Ascending aorta (tissue), 2 donors: ENCODE data around the gene RBKS. TPM values are rescaled to one million over a fixed set of nuclear protein-coding genes. Genes with fewer than 3 reads are reported as not detected.

ENCODE experiments used
- DNase-seq, 2 donors: peaks; one replicate each; pipeline ENCODE4 v3.0.0-alpha.2; 2019; ENCODE audit warnings: low spot score in 2 of 2
- H3K27ac ChIP-seq, 2 donors: fragments of 200-600 bp; sonication (generic); one replicate each; pipeline ENCODE4 v1.5.1; 2016 to 2017; ENCODE audit warnings: mild to moderate bottlenecking in 1 of 2
- H3K27me3 ChIP-seq: fragments of 200-600 bp; sonication (generic); one replicate; pipeline ENCODE4 v1.5.1; 2017
- H3K36me3 ChIP-seq, 2 donors: fragments of 200-600 bp; sonication (generic); one replicate each; pipeline ENCODE4 v1.5.1; 2016
- H3K4me1 ChIP-seq, 2 donors: fragments of 200-600 bp; sonication (generic); one replicate each; pipeline ENCODE4 v1.5.1; 2016 to 2017; ENCODE audit warnings: mild to moderate bottlenecking in 1 of 2
- H3K4me3 ChIP-seq, 2 donors: fragments of 200-600 bp; sonication (generic); one replicate each; pipeline ENCODE4 v1.5.1; 2016 to 2017; ENCODE audit warnings: mild to moderate bottlenecking in 1 of 2
- H3K9me3 ChIP-seq, 2 donors: fragments of 200-600 bp; sonication (generic); one replicate each; pipeline ENCODE4 v1.5.1; 2016
- CTCF ChIP-seq, 3 experiments: fragments of 200-600 bp in 2 of 3; fragments of 450-650 bp in 1 of 3; sonication (generic) in 2 of 3; IDR thresholded peaks; one replicate each; pipeline ENCODE4 v1.5.1; 2016 to 2019; ENCODE audit warnings: antibody characterized with exemption in 3 of 3, mild to moderate bottlenecking in 1 of 3, moderate library complexity in 1 of 3
- intact Hi-C: fragments of 100-400 bp; cut with DNase I; formaldehyde crosslinking; loops from one replicate; pipeline ENCODE4 v1.15.1; 2023
- total RNA-seq: library from RNA; depleted of rRNA; stranded (reverse); fragments of >200 nt; gene quantifications from one replicate; pipeline ENCODE4 v1.1.0, GENCODE V29; 2016

RBKS gene
- total RNA-seq, 1 donor from 2014 or later = not detected

GRCh38 chr2:27849558-27850205 is 40.5 kb downstream of the RBKS start:
- Histone ChIP-seq H3K9me3 (no peaks in the 10 kb centered on the region), H3K27ac (no peak overlapping the region), H3K36me3 (no peaks in the 10 kb centered on the region), H3K4me1 (no peaks in the 10 kb centered on the region), H3K27me3 (no peaks in the 10 kb centered on the region), H3K4me3 (no peak overlapping the region)
- intact Hi-C loops = no loop called here
- DNase-seq = no peak
- no peak for TF ChIP-seq CTCF (IDR thresholded peaks at IDR 0.05)

GRCh38 chr2:27847333-27847732 is 42.9 kb downstream of the RBKS start:
- TF ChIP-seq CTCF (IDR thresholded peaks at IDR 0.05) = no peak
- Histone ChIP-seq H3K27ac (no peak overlapping the region), H3K4me1 (no peaks in the 10 kb centered on the region), H3K4me3 (no peak overlapping the region), H3K27me3 (no peaks in the 10 kb centered on the region), H3K9me3 (no peaks in the 10 kb centered on the region), H3K36me3 (no peaks in the 10 kb centered on the region)
- no peak for DNase-seq
- intact Hi-C loops = no loop called here

GRCh38 chr2:27844821-27845255 is 45.3 kb downstream of the RBKS start:
- no peaks in the 10 kb centered on the region for H3K36me3 ChIP-seq
- peak overlapping the region in 1 of 2 donors; percentile 2 for H3K27ac ChIP-seq
- no peaks in the 10 kb centered on the region for H3K9me3 ChIP-seq
- intact Hi-C loops = no loop called here
- H3K4me1 ChIP-seq = no peaks in the 10 kb centered on the region
- no peak for DNase-seq
- H3K4me3 ChIP-seq = no peak overlapping the region
- TF ChIP-seq CTCF (IDR thresholded peaks at IDR 0.05) = no peak
- no peaks in the 10 kb centered on the region for H3K27me3 ChIP-seq

- no peak for DNase-seq
- H3K9me3 ChIP-seq = no peaks in the 10 kb centered on the region
- no peaks in the 10 kb centered on the region for H3K36me3 ChIP-seq
- no peaks in the 10 kb centered on the region for H3K27me3 ChIP-seq
- no peaks in the 10 kb centered on the region for H3K4me1 ChIP-seq
- intact Hi-C loops = no loop called here
- H3K4me3 ChIP-seq = no peak overlapping the region
- H3K27ac ChIP-seq = no peak overlapping the region
- TF ChIP-seq CTCF (IDR thresholded peaks at IDR 0.05) = no peak
Observed at GRCh38 chr2:27843992-27844391, 46.2 kb downstream of the RBKS start.

GRCh38 chr2:27842894-27843293 is 47.3 kb downstream of the RBKS start:
- DNase-seq = no peak
- no peaks in the 10 kb centered on the region for H3K27me3 ChIP-seq
- intact Hi-C loops = no loop called here

More at GRCh38 chr2:27842894-27843293, 47.3 kb downstream of the RBKS start:
- no peaks in the 10 kb centered on the region for H3K36me3 ChIP-seq
- H3K4me1 ChIP-seq = no peaks in the 10 kb centered on the region
- H3K27ac ChIP-seq = no peak overlapping the region
- no peak for TF ChIP-seq CTCF (IDR thresholded peaks at IDR 0.05)
- no peak overlapping the region for H3K4me3 ChIP-seq
- H3K9me3 ChIP-seq = no peaks in the 10 kb centered on the region
